Stimulated activated naive B cell treated with anti-CD40 and anti-IgM and Interleukin-4, amounts not matched to agents 10 μg/mL and 1 μg/mL and 100 μg/mL, for 72 hours (primary cell): ENCODE data around the gene CLEC10A.
"Not testable (repeated sequence)": the region's sequence is repeated elsewhere in the genome, so short reads cannot be mapped to it uniquely, and the experiment has no call there.

ENCODE experiments used
- ATAC-seq, 2 donors: fragments of 150-1000 bp; cut with Tn5 transposase; replicated peaks; 2 replicates each; pipeline ENCODE4 v1.10.0; 2021; ENCODE audit warnings: moderate library complexity in 1 of 2
- DNase-seq: peaks from one replicate; pipeline ENCODE4 v3.0.0; 2021
- H3K27ac Mint-ChIP-seq: one replicate; pipeline ENCODE4 v1.8.0; 2022; ENCODE audit warnings: mild to moderate bottlenecking, mixed read lengths
- H3K27me3 Mint-ChIP-seq, 2 donors: one replicate each; pipeline ENCODE4 v1.8.0; 2022; ENCODE audit warnings: mixed read lengths in 2 of 2
- H3K36me3 Mint-ChIP-seq, 2 donors: one replicate each; pipeline ENCODE4 v1.8.0; 2022; ENCODE audit warnings: mixed read lengths in 2 of 2, mild to moderate bottlenecking in 1 of 2
- H3K4me1 Mint-ChIP-seq, 2 donors: one replicate each; pipeline ENCODE4 v1.8.0; 2022; ENCODE audit warnings: mixed read lengths in 2 of 2, mild to moderate bottlenecking in 1 of 2
- H3K4me3 Mint-ChIP-seq, 2 donors: one replicate each; pipeline ENCODE4 v1.8.0; 2022; ENCODE audit warnings: mild to moderate bottlenecking in 2 of 2, mixed read lengths in 2 of 2, moderate library complexity in 1 of 2
- H3K9me3 Mint-ChIP-seq, 2 donors: one replicate each; pipeline ENCODE4 v1.8.0; 2022; ENCODE audit warnings: mixed read lengths in 2 of 2, mild to moderate bottlenecking in 1 of 2

Gene CLEC10A

GRCh38 chr17:7113273-7114071 lies 33.4 kb upstream of the CLEC10A start:
- ATAC-seq (no peak), DNase-seq (no peak)
- Mint-ChIP-seq H3K27ac (no peak overlapping the region), H3K9me3 (peaks cover 0 to 2% of the 10 kb centered on the region in 2 donors), H3K4me3 (no peak overlapping the region), H3K4me1 (peaks cover 0 to 8% of the 10 kb centered on the region in 2 donors), H3K36me3 (no peaks in the 10 kb centered on the region), H3K27me3 (peaks cover 12 to 14% of the 10 kb centered on the region in 2 donors)

DNA sequence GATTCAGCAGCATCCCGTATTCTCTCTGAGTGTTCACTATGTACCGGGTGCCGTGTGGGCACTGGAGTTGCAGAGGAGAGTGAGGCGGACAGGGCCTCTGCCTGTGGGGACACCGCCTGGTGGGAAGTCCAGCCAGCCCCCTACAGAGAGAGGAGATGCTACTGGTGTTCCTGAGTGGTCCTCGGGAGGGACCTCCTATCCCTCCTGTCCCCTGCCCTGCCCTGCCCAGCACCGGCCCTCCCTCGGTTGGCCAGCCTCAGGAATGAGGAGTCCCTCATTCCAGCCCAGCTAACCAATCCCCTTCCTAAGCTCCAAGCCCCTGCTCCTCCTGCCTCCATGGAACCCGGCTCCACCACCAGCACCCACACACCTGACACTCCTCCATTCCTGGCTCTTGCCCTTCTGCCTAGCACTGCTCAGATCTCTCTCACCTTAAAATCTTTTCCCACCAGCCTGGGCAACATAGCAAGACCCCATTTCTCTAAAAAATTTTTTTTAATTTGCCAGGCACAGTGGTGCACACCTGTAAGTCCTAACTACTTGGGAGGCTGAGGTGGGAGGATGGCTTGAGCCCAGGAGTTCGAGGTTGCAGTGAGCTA lies 32.6 kb upstream of the CLEC10A start:
- no peak for ATAC-seq
- no peak overlapping the region for H3K27ac Mint-ChIP-seq

GRCh38 chr17:7111784-7112509 lies 31.9 kb upstream of the CLEC10A start:
- Mint-ChIP-seq H3K9me3 (no peaks in the 10 kb centered on the region), H3K4me3 (no peak overlapping the region), H3K36me3 (no peaks in the 10 kb centered on the region), H3K4me1 (peaks cover 0 to 8% of the 10 kb centered on the region in 2 donors), H3K27ac (no peak overlapping the region), H3K27me3 (peaks cover 13 to 19% of the 10 kb centered on the region in 2 donors)
- ATAC-seq (no peak), DNase-seq (no peak)

More for the DNA sequence above, 32.6 kb upstream of the CLEC10A start:
- no peaks in the 10 kb centered on the region for H3K36me3 Mint-ChIP-seq
- H3K4me3 Mint-ChIP-seq, result no peak overlapping the region
- DNase-seq, result no peak
- peaks cover 0 to 8% of the 10 kb centered on the region in 2 donors for H3K4me1 Mint-ChIP-seq
- peaks cover 0 to 2% of the 10 kb centered on the region in 2 donors for H3K9me3 Mint-ChIP-seq
- H3K27me3 Mint-ChIP-seq, result peaks cover 13 to 14% of the 10 kb centered on the region in 2 donors

DNA sequence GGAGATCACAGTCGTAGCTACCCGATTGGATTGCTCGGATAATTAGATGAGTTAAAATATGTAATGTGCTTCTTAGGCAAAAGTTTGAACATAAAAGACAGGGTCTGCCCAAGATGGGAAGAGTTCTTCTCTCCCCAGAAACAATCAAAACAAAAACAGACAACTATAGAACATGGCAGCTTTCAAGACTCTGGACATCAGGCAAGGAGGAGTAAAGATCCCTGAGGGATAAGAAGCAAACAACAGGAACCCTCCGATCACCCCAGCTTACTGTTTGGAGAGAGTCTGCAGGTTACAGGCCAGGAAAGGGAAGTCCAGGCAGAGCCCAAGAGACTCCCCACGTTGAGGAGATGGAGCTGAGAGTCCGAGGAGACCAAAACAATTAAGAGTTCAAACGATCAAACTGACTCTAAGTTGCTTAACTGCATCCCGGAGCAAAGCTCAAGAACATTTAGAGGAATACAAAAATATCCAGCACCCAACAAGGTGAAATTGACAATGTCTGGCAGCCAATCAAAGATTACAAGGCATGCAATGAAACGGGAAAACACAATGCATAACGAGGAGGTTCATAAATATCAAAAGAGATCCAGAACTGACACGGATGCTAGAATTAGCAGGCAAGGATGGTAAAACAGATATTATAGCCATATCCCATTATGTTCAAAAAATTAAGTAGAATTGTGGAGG lies 30.7 kb upstream of the CLEC10A start:
- Mint-ChIP-seq H3K4me1 (peaks cover 0 to 8% of the 10 kb centered on the region in 2 donors), H3K27ac (no peak overlapping the region), H3K4me3 (no peak overlapping the region), H3K36me3 (no peaks in the 10 kb centered on the region), H3K9me3 (no peaks in the 10 kb centered on the region), H3K27me3 (peaks cover 13 to 19% of the 10 kb centered on the region in 2 donors)
- no peak for ATAC-seq
- no peak for DNase-seq

GRCh38 chr17:7109461-7110322 lies 29.6 kb upstream of the CLEC10A start:
- H3K9me3 Mint-ChIP-seq, result no peaks in the 10 kb centered on the region
- ATAC-seq, result no peak
- H3K4me3 Mint-ChIP-seq, result no peak overlapping the region
- no peaks in the 10 kb centered on the region for H3K36me3 Mint-ChIP-seq
- no peak for DNase-seq
- peaks cover 13 to 19% of the 10 kb centered on the region in 2 donors for H3K27me3 Mint-ChIP-seq
- no peak overlapping the region for H3K27ac Mint-ChIP-seq
- peaks cover 0 to 8% of the 10 kb centered on the region in 2 donors for H3K4me1 Mint-ChIP-seq

GRCh38 chr17:7108981-7109380 lies 28.9 kb upstream of the CLEC10A start:
- Mint-ChIP-seq H3K27me3 (peaks cover 13 to 19% of the 10 kb centered on the region in 2 donors), H3K36me3 (no peaks in the 10 kb centered on the region), H3K27ac (no peak overlapping the region), H3K4me3 (no peak overlapping the region), H3K9me3 (no peaks in the 10 kb centered on the region), H3K4me1 (peaks cover 0 to 8% of the 10 kb centered on the region in 2 donors)
- ATAC-seq (no peak), DNase-seq (no peak)

GRCh38 chr17:7108560-7108925 lies 28.5 kb upstream of the CLEC10A start:
- no peaks in the 10 kb centered on the region for H3K36me3 Mint-ChIP-seq
- H3K27me3 Mint-ChIP-seq, result peaks cover 13 to 19% of the 10 kb centered on the region in 2 donors
- H3K4me1 Mint-ChIP-seq, result peaks cover 0 to 8% of the 10 kb centered on the region in 2 donors

DNA sequence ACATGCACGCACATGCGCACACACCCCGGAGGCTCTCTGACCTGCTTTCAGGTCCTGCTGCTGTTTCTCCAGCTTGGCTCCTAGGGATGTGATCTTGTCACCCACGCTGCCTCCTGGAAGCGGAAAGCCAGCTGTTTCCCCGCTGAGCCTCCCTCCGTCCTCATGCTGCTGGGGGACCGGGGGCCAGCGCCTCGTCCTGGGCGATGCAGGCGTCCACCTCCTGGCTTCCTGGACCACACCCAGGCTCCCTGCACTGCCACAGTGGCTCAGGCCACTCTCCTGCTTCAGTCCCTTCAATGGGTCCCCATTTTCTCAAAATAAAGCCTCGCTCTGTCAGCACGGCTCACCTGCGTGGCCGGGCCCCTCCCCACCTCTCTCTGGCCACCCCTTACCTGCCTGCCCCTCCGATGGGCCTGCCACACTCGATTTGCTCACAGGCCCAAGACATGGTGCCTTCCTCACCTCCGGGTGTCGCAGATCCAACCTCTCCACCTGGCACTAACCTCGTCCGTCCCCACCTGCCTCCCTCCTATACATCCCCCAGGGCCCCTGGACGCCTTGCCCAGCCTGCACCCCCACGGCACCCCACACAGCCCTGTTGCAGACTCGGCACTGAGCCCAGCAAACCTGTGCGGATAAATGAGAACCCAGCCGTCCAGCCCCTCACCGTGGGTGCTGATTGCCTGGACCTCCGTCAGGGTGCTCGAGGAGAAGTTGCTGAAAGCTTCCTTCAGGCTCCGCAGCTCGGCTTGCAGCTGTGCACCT lies 27.9 kb upstream of the CLEC10A start:
- Mint-ChIP-seq H3K36me3 (no peaks in the 10 kb centered on the region), H3K4me3 (no peak overlapping the region), H3K4me1 (peaks cover 0 to 8% of the 10 kb centered on the region in 2 donors), H3K27me3 (peaks cover 19% of the 10 kb centered on the region in 2 donors), H3K27ac (no peak overlapping the region), H3K9me3 (no peaks in the 10 kb centered on the region)
- ATAC-seq (no peak), DNase-seq (no peak)

More at GRCh38 chr17:7108560-7108925, 28.5 kb upstream of the CLEC10A start:
- no peak for ATAC-seq
- no peaks in the 10 kb centered on the region for H3K9me3 Mint-ChIP-seq
- no peak for DNase-seq
- no peak overlapping the region for H3K27ac Mint-ChIP-seq
- no peak overlapping the region for H3K4me3 Mint-ChIP-seq

GRCh38 chr17:7107012-7107754 lies 27.1 kb upstream of the CLEC10A start:
- Mint-ChIP-seq H3K4me3 (no peak overlapping the region), H3K36me3 (no peaks in the 10 kb centered on the region), H3K9me3 (no peaks in the 10 kb centered on the region), H3K4me1 (peaks cover 0 to 8% of the 10 kb centered on the region in 2 donors), H3K27ac (no peak overlapping the region), H3K27me3 (peaks cover 25 to 27% of the 10 kb centered on the region in 2 donors)
- ATAC-seq (no peak), DNase-seq (no peak)

GRCh38 chr17:7102421-7102820 lies 22.4 kb upstream of the CLEC10A start:
- H3K4me1 Mint-ChIP-seq, result peaks cover 0 to 2% of the 10 kb centered on the region in 2 donors
- no peak overlapping the region for H3K4me3 Mint-ChIP-seq
- H3K36me3 Mint-ChIP-seq, result no peaks in the 10 kb centered on the region
- no peak for DNase-seq
- no peak overlapping the region for H3K27ac Mint-ChIP-seq
- no peak for ATAC-seq
- H3K27me3 Mint-ChIP-seq, result peaks cover 19 to 23% of the 10 kb centered on the region in 2 donors
- no peaks in the 10 kb centered on the region for H3K9me3 Mint-ChIP-seq

DNA sequence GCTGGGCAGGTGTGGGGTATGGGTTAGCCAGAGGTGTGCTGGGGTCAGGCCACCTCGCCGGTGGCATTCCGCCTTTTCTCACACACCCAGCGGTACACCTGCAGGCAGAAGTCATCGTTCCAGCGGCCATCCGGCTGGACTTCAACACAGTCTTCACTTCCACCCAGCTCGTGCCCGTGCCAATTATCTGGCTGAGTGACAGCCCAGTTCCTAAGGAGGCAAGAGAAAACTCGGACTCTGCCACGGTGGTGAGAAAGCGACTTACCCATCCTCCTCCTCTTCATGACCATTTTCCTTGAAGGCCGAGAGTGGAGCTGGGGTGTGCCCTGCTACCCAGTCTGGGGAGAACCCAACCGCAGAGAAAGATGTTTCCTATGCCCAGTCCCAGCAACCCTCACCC lies 21.5 kb upstream of the CLEC10A start:
- ATAC-seq (no peak), DNase-seq (no peak)
- Mint-ChIP-seq H3K27ac (no peak overlapping the region), H3K4me1 (peaks cover 5 to 7% of the 10 kb centered on the region in 2 donors), H3K9me3 (no peaks in the 10 kb centered on the region), H3K36me3 (no peaks in the 10 kb centered on the region), H3K27me3 (peaks cover 16 to 20% of the 10 kb centered on the region in 2 donors), H3K4me3 (no peak overlapping the region)

DNA sequence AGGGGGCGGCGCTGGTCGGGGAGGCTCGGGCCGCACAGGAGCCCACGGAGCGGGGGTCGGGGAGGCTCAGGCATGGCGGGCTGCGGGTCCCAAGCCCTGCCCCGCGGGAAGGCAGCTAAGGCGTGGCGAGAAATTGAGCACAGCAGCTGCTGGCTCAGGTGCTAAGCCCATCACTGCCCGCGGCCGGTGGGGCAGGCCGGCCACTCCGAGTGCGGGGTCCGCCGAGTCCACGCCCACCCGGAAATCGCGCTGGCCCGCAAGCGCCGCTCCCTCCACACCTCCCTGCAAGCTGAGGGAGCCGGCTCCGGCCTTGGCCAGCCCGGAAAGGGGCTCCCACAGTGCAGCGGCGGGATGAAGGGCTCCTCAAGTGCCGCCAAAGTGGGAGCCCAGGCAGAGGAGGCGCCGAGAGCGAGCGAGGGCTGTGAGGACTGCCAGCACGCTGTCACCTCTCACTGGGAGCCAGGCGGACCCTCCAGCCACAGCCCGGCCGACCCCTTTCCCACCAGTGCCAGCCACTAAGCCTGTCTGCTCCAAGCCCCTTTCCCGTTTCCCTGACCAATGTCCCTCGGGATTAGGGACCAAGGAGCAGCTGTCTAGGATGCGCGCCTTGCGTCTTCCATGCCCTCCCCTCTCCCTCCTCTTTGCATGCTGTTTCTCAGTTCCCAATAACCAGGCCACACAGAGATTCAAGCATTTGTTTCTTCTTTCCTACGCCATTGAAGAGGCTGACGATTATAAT lies 20.8 kb upstream of the CLEC10A start:
- not testable (repeated sequence) for H3K4me3 Mint-ChIP-seq, H3K9me3 Mint-ChIP-seq, H3K36me3 Mint-ChIP-seq, H3K27ac Mint-ChIP-seq, DNase-seq, ATAC-seq
- H3K4me1 Mint-ChIP-seq, result peaks cover 12 to 13% of the 10 kb centered on the region in 2 donors
- H3K27me3 Mint-ChIP-seq, result peaks cover 16 to 20% of the 10 kb centered on the region in 2 donors
